HG03565 (cell line): ENCODE data around the gene CAMTA1.

Experiments
- ATAC-seq: cut with Tn5 transposase; IDR thresholded peaks from one replicate; pipeline ENCODE4 v1.9.1; 2021; ENCODE audit warnings: mild to moderate bottlenecking, moderate library complexity; ENCODE audit not compliant: unreplicated experiment

Gene CAMTA1

GRCh38 chr1:7628273-7628672, 843.0 kb downstream of the CAMTA1 start:
- no peak for ATAC-seq

GRCh38 chr1:7629011-7629410, 843.8 kb downstream of the CAMTA1 start:
- no peak for ATAC-seq

DNA sequence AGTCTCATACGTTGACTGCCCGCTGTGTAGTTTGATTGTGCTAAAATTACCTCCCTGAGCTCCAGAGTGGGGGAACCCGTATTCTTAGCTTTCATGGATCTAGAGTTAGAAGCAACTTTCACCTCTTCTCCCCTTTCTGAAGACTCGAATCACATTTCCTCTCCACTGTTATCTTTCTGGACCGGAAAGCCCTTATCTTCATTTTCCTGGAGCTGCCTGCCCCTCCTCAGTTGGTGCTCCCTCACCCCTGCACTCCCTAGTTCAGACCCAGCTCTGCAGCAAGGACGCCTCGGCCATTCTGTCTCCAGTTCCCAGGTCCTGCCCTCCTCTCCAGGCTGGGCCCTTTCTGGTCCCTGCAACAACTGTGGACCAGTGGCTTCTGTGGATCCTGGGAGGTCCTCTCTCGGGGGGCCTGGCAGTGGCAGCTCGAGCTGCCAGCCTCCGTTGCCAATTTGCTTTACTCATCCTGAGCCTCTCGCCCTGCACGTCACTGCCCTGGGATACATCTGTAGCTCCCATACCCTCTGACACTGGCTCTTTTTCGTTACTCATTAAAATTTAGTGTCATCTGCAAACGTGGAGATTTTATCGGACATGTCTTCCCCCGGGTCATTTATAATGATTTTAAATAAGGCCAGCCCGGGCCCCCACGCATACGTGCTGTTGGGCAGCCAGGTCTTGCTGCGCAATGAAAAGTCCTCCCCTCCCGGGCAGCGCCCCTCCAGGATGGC, 844.4 kb downstream of the CAMTA1 start:
- no peak for ATAC-seq

DNA sequence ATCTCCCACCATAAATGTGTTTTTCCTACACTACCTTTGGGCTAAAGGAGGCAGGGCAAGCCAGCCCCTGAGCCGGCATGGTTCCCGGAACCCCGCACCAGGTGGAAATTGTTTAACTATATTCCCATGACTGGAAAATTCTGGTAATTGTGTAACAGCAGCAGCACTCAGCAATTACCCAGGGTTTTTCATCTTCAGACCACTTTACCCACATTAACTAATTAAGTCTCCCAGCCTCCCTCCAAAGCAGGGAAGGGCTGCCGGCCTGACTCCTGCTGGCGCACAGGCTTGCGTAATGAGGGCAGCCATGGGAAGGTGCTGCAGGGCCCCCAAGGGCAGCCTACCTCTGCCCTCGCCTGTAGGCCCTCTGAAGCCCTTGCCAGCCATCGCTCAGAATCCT, 845.1 kb downstream of the CAMTA1 start:
- ATAC-seq: no peak

DNA sequence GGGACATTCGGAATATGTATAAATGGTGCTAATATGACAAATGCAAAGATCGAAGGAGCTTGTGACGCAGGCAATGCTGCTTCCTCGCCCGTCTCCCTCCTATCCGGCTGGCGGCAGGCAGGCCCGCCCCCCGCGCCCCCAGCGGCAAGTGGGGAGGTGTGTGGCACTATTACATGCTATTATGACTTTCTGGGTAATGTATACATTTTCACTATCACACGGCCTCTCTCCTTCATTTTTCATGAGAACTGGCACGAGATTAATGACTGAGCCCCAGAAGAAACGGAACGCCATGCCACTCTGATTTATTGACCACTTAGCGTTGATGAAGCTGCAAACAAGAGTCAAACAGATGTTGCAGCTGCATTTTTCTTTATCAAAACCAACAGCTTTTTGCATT, 846.9 kb downstream of the CAMTA1 start:
- no peak for ATAC-seq

- no peak for ATAC-seq
Measured at GRCh38 chr1:7632681-7633080, 847.4 kb downstream of the CAMTA1 start.

DNA sequence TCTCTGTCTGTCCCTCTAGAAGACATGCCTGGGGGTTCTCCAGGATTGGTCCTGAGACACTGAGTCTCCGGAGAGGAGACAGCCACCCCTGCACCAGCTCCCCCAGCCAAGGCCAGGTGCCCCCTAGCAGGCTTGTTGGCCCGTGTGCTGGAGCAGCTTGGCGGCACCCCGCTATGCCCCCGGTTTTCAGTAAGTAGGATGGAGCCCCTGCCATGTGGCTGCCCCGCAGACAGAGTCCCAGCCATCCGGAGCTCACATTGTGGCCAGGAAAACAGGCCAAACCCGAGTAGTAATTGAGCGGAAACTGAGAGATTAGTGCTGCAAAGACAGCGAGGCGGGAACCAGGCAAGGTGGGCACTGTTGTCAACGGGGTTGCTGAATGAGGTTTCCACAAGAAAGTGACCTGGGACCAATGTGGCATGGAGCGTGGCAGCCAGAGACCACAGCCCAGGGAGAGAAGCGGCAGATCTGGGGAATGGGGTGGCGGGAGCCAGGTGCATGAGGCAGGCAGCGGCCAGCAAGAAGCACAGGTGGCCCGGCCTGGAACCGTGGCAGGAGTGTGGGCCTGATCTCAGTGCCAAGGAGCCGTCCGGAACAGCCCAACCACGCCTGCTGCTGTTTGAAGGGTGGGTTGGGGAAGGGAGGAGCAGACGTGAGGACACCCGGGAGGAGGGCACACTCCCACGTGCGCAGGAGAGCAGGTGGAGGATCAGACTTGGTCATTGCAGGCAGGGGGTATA, 848.4 kb downstream of the CAMTA1 start:
- ATAC-seq: no peak

DNA sequence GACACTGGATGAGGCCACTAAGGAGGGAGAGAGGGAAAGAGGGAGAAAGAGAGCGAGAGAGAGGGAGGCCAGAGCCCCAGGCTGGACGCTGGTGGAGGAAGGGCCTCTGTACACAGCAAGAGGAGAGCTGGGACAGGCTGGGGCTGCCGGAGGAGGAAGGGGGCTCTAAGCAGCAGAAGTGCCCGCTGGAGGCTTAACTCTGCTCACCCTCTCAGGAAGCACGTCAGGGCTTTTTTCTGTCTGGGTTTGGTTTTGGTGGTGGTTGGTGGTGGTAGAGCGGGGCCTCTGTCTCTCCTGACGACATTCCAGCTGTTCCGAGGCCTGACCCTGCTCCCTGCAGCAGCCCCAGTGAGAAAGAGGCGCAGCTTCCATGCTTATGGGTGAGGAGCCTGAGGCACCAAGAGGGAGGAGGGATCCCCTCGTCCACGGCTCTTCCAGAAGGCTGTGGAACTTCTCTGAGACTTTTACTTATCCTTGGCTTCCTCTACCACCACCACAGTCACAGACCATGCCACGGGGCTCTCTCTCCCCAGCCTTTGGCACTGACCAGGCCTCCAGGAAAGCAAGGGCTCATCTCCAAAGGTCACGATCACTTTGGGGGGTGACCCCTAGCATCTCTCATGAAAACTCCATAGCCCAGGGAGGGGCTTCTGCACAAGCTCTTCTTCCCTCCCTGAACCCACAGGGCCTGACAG, 849.4 kb downstream of the CAMTA1 start:
- ATAC-seq: no peak

DNA sequence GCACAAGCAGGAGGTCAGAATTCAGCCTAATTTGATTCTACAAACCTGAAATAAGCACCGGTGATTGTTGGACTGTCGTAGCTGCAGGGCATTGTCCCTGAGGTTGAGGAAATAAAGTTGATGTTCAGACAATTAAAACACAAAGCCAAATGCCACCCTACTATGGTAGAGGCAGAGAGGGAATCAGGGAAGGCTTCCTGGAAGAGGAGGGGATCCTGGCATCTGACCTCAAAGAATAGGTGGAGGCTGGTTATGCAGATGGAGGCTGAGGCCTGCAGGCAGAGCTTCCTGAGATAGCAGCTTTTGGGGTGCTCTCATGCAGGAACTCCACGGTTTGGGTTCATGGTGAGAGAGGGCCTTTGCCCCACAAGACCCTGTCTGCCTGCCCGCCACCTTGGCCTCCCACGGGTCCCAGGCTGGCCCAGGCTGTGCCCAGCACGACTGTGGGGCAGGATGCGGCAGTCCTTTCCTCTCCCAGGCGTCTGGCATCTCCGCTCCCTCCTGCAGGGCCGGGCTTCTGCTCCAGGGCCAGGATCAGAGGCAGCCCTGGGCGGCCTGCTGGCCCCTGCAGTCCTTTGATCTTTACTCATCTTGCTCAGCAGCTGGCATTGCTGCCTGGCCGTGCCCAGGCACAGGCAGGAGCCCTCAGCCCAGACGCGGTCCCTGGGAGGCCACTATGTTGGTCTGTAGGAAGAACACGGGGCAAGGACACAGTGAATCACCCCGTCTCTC, 851.7 kb downstream of the CAMTA1 start:
- ATAC-seq: no peak

DNA sequence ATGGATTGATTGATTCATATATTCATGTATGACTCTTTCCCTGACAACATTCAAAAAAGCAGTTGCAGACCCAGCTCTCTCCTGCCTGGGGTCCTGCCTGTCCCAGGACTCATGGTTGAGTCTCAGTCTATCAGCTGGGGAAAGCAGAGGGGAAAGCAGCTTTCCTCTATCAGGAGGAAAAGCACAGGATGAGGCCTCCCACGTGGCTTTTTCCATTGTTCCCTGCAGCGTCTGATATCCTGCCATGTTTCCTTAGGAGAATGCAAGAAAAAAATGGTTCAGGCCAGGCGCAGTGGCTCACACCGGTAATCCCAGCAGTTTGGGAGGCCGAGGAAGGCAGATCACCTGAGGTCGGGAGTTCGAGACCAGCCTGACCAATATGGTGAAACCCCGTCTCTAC, 852.8 kb downstream of the CAMTA1 start:
- no peak for ATAC-seq

- ATAC-seq: no peak
Measured at GRCh38 chr1:7639435-7640131, 854.3 kb downstream of the CAMTA1 start.

GRCh38 chr1:7640350-7640749, 855.1 kb downstream of the CAMTA1 start:
- no peak for ATAC-seq

- ATAC-seq: no peak
Measured at GRCh38 chr1:7640920-7641585, 855.8 kb downstream of the CAMTA1 start.

GRCh38 chr1:7641587-7642417, 856.5 kb downstream of the CAMTA1 start:
- ATAC-seq: no peak

DNA sequence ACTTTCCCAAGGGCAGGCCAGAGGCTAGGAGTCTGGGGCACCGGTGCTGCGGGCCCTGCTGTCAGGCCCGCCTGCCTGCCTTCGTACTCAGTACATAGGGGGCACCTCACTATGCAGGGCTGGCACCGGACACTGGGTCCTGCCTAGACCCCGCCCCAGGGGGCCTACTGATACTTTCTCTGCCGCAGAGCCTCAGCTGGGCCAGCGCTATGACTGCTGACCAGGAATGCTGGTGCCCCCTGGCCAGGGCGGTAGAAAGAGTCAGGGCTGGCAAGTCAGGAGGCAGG, 857.1 kb downstream of the CAMTA1 start:
- ATAC-seq: no peak

GRCh38 chr1:7642781-7643529, 857.7 kb downstream of the CAMTA1 start:
- no peak for ATAC-seq

- ATAC-seq: no peak
Measured at GRCh38 chr1:7643530-7643929, 858.3 kb downstream of the CAMTA1 start.

DNA sequence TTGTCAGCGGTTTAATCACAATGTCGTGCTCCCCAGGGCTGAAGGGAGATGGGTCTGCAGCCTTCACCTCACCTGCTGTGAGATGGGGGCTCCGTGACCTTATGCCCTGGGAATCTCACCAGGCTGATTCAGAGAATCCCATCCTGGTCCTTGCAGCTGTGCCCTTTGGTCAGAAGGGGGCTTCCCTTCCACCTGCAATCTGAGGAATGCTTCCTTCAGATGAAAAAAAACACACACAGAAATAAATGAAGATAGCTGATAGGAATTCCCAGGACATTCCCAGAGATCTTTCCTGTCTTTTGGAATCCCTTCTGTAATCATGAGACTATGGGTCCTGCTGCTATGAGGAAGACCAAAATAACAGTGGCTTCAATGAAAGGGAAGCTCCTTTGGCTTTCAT, 858.8 kb downstream of the CAMTA1 start:
- ATAC-seq: no peak
